Measurements from ENCODE around the gene SAMD3.
"Not testable (repeated sequence)": the region's sequence is repeated elsewhere in the genome, so short reads cannot be mapped to it uniquely, and the experiment has no call there.

The SAMD3 gene

DNA sequence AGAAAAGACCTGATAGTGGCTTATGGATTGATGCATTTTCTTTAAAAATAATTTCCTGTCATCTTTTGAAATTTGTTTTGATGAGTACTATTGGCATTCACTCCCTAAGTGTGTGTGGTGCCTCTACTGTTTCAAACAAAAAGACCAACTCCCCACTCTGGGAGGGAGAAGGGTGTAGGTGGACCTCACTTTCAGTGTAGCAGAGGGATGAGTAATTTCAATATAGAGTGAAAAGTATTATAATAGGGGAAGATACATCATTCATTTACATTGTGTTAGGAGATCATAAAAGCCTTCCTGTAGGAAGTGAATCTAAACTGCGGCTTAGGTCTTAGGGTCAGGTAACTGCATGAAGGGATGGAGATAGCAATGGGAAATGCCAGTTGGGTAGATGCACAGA lies 46.4 kb downstream of the SAMD3 start:
- DNase-seq (ENCODE audit: low read depth in 2 of 2): no peak

DNA sequence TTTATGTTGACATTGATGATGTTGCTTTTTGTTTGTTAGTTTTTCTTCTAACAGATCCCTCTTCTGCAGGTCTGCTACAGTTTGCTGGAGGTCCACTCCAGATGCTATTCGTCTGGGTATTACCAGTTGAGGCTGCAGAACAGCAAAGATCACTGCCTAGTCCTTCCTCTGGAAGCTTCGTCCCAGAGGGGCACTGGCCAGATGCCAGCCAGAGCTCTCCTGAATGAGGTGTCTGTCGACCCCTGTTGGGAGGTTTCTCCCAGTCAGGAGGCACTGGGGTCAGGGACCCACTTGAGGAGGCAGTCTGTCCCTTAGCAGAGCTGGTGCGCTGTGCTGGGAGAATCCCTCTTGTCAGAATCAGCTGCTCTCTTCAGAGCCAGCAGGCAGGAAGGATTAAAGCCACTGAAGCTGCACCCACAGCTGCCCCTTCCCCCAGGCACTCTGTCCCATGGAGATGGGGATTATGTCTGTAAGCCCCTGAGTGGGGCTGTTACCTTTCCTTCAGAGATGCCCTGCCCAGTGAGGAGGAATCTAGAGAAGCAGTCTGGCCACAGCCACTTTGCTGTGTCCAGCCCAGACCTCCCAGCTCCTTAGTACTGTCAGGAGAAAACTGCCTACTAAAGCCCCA lies 49.3 kb downstream of the SAMD3 start:
- DNase-seq (ENCODE audit: low read depth in 2 of 2): not testable (repeated sequence)

DNA sequence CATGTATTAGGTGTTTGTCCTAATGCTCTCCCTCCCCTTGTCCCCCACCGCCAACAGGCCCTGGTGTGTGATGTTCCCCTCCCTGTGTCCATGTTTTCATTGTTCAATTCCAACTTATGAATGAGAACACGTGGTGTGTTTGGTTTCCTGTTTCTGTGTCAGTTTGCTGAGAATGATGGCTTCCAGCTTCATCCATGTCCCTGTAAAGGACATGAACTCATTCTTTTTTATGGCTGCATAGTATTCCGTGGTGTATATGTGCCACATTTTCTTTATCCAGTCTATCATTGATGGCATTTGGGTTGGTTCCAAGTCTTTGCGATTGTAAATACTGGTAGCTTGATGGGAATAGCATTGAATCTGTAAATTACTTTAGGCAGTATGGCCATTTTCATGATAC lies 52.6 kb downstream of the SAMD3 start:
- DNase-seq (ENCODE audit: low read depth in 2 of 2): not testable (repeated sequence)

DNA sequence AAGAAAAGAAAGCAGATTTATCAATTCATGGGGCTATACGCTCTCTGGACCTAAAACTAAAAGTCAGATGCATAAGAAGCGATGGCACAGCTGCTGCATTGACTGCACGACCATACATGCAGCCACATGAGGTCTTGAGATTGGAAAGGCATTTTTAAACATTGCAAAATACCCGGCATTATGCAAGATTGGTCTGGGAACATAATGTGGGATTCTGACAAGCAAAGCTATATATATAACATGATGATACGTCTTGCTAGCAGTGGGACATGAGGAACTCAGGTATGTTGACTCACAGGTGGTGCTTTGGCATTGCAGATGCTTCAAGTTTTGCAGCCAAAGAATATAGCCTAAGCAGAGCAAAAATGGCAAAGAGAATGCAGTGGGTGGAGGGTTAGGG lies 55.1 kb downstream of the SAMD3 start:
- no peak for DNase-seq (ENCODE audit: low read depth in 2 of 2)

DNA sequence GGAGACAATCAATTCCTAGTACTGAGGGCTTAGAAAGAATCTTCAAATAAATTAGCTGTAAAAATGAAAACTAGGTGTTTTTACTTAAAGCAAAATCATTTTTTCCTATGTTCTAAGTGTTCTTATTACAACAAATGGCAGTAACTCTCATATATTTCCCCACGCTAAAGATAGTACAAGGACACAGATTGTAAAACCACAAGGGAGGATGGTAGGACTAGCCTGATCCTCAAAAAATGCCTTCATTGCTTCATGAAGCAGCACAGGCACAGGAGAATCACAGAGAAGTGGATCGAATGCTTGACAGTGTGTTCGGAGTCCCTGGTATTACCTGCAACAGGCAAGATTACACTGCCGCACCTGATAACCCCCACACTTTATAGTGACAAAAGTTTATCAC lies 58.5 kb downstream of the SAMD3 start:
- no peak for DNase-seq (ENCODE audit: low read depth in 2 of 2)

DNA sequence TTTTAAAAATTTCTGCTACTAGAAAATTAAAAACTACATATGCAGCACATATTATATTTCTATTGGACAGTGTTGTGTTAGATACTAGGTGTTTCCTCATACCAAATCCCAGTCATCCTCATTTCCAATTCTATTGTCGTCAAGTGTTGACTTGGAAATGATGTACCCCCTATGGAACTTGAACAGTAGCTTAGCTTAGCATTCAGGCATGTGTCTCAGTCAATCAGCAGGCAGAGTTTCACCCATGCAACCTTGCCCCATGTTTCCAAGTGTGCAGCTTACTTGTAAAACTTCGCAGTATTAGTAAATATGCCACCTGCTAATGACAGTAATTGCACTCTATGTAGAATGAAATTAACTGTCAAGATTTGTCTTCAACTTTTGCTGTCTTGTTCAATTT lies 59.5 kb downstream of the SAMD3 start:
- no peak for DNase-seq (ENCODE audit: low read depth in 2 of 2)

DNA sequence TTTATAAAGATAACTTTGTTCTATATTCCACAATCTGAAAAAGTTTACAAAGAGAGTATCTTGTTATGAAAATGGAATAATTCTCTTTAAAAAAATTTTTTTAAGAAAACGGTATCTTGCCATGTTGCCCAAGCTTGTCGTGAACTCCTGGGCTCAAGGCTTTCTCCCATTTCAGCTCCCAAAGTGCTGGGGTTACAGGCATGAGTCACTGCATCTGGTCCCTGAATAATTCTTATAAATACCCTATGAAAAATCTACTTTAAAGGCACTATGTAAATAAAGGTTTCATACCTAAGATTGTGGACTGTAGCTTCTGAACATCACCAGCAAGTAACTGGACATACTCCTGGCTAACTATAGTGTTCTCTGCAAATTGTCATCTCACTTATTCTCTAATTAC lies 60.3 kb downstream of the SAMD3 start:
- no peak for DNase-seq (ENCODE audit: low read depth in 2 of 2)

DNA sequence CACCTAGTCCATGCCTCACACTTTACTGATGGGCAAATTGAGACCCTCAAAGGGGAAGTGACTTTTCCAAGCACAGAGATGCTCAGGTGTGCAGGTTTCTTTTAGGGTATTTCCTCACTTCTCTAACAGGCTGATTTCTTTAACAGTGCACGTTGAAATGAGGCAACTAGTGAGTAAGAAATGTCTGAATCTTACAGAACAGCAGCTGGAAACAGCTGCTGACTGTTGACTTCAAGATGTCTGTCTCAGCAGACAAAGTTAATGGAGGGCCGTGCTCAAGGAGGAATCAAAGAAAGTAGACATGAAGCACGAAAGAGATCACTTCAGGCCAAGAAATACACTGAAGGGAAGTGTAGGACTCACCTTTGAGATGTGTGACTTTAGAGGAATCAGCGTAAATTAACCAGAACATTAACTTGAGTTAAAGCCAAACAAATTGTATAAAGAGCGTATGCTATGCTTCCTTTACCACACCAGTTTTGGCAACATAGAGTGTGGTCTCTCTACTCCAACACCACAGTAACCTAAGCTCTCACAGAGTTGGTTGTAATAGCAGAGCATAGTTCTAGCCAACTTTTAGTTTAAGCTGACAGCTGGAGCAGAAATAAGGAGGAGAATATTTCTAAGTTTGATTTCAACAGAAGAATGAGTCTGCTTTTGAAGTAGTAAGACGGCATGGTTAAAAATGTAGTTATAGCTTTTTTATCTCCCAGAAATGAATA lies 60.9 kb downstream of the SAMD3 start:
- DNase-seq (ENCODE audit: low read depth in 2 of 2): no peak

DNA sequence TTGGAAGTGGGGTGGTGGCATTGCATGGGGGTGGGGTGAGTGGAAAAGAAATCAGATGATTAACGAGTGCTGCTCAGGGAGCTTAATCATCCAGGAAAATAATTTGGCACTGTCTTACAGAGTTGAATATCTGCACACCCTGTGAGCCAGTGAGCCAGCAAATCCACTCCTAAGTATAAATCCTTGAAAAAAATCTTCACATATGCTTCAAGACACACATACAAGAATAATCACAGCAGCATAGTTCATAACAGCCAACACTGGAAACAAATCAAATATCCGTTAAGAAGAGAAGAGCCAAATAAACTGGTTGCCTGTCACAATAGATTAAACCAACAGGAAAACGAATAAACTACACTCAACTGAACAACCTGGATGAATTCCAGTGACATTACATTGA lies 62.8 kb downstream of the SAMD3 start:
- DNase-seq (ENCODE audit: low read depth in 2 of 2): no peak

DNA sequence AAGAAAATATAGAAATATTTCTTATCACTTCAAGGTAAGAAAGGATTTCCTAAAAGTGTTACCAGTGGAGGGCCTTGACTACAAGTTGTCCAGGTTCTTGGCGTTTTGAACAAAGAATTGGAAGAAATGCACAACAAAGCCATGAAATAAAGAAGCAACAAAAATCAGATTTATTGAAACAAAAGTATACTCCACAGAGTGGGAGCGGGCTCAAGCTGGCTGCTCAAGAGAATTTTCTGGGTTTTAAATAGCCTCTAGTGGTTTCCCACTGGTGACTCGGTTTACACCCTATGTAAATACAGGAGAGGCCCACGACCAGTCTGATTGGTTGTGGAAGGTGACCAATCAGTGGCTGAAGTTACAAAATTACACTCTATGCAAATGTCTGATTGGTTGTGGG lies 64.2 kb downstream of the SAMD3 start:
- DNase-seq (ENCODE audit: low read depth in 2 of 2): no peak

DNA sequence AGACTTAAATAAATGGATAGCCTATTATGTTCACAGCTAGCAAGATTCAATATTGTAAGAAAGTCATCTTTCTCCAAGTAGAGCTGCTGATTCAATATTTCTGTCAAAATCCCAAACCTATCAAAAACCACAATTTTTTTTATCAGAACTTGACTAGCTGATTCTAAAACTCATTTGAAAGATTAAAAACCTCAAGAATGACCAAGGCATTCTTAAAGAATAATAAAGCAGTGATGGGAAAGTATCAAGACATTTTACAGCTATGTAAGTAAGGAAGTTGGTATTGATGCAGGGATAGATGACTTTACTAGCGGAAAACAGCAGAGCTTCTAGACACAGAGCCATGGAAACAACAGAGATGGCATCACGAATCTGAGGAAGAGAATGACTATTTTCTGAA lies 64.7 kb downstream of the SAMD3 start:
- DNase-seq (ENCODE audit: low read depth in 2 of 2): no peak

DNA sequence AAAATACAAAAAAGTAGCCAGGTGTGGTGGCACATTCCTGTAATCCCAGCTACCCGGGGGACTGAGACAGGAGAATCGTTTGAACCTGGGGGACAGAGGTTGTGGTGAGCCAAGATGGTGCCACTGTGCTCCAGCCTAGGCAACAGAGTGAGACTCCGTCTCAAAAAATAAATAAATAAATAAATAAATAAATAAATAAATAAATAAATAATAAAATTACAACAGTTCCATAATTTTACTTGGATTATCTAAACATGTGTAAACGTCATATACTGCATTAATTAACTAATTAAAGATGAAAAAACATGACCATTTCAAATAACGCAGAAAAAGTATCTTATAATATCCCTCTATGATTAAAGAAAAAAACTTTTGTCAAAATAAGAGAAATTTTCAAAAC lies 65.8 kb downstream of the SAMD3 start:
- DNase-seq (ENCODE audit: low read depth in 2 of 2): no peak

DNA sequence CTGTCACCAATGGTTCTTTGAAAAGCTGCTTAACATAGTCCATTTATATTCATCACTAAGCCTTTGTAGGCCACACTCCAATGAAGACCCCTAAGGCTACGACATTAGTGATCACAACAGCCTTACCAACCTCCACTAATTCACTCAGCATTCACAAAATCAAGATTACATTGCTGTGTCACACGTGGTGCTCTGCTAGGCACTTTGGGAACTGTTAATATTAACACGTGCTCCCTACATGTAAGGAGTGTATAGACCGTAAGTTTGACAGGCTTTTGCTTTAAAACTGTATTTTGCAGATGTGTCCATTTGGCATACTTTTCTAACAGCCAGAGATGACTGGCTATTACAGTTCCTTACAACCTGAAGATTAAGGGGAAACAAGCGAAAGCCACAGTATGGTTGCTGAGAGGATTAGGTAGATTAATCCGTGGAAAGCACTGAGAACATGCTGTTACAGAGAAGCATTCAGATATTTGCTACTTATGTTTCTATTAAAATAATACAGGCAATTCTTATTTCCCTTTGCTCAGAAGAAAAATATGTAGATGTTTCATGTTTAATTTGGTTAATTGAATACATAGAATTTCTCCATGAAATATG lies 69.7 kb downstream of the SAMD3 start:
- no peak for DNase-seq (ENCODE audit: low read depth in 2 of 2)

DNA sequence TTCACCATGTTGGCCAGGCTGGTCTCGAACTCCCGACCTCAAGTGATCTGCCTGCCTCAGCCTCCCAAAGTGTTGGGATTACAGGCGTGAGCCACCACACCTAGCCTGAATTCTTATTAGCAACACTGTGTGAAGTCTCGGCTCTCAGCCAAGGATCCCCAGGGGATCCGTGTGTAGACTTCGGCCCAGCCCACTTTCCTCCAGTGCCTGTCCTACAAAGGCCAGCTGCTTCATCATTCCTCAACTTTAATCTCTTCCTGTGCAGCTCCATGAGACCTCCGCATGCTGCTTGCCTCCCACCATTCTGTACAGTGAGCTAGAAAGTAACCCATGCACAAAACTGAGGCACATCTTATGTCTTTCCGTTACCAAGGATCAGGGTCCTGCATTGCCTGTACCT lies 71.8 kb downstream of the SAMD3 start:
- DNase-seq (ENCODE audit: low read depth in 2 of 2): no peak

DNA sequence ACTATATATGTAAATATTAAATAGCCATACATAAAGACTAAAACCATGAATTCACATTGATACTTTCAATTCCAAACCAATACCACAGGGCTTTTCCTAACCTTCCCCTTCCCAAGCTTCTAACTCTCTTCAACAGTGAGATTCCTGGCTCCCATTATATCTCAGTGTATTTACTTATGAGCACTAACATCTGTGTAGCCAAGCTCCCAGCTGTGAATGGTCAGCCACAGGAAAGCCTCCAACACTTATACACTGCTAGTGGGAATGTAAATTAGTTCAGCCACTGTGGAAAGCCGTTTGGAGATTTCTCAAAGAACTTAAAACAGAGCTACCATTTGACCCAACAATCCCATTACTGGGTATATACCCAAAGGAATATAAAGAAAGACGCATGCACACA lies 73.7 kb downstream of the SAMD3 start:
- DNase-seq (ENCODE audit: low read depth in 2 of 2): not testable (repeated sequence)

DNA sequence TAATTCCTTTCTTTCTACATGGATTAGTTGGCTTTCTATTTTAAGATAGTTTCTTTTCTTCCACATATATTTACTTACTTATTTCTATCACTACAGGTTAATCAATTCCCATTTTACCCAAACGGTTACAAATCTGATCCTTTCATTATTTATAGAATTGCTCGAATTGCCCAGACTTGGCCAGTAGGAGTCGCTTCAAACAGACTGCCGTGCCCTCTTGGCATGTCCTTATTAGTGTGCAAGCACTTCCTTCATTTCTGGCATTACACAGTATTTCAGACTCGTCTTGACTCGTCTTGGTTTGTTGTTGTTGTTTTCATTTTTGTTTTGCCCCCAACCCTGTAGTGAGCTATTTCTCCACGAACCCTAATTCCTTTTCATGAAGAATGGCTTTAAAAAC lies 74.6 kb downstream of the SAMD3 start:
- no peak for DNase-seq (ENCODE audit: low read depth in 2 of 2)

DNA sequence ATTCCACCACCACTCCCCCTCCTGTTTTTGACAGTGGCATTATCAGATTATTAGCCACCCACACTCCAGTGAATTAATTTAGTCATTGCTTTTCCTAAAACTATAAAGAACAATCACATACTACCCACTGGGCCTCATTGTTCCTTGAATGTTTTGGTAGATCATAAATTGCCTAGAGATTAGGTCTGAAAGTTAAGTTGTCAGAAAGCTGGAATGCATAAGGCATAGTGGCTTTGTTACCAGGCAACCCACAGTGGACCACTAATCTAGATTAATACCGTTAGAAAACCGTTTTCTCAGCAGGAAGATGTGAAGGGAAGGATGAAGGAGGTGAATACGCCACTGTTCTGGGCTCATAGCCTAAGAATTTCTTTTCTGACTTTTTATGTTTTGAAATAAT lies 75.6 kb downstream of the SAMD3 start:
- no peak for DNase-seq (ENCODE audit: low read depth in 2 of 2)

DNA sequence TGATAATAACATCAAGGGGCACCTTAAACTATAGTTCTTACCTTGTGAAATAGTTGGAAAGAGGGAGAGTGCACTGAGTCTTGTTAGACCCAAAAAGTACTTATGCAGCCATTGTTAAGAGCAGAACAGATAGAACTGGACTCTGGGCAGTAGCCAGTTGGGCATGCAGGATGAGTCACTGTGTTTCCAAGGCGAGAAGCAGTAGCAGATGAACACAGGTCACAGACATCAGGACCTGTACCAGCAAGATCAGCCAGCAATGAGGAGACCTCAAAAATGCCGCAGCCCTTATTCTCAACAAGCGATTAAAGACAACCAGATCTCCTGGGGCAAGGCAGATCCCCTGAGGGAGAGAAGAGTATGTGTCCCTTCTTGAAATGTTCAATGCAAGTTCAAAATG lies 79.0 kb downstream of the SAMD3 start:
- DNase-seq (ENCODE audit: low read depth in 2 of 2): no peak

DNA sequence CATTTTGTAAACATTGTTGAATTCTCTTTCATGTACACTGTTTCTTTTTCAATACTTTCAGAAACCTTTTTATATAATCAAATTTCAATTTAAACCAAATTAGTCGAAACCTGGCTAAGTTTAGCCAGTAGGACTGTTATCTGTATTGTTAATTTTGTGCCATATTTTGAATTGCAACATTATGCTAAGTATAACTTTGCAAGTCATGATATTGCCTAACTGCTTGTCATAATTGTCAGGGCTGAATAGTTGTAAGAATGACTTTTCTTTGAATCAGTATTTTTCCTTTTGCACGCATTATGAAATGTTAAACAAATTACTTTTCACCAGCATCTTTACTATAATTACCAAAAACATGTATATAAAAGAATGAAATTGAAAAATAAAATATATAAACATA lies 82.7 kb downstream of the SAMD3 start:
- DNase-seq (ENCODE audit: low read depth in 2 of 2): no peak

DNA sequence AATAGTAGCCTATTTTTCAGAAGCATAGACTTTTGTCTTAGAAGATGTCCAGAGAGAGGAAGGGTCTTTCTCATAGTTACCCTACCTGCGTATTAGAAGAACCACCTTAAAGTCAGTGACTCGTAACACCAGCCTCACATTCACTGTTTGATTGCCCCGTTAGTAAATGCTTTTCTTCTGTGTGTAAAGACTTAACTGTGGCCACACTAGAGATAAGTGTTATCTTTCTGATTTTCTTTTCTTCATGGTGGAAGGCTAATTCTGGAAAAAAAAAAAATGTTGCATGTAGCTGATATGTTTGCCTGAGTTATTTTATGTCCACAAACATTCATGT lies 83.9 kb downstream of the SAMD3 start:
- no peak for DNase-seq (ENCODE audit: low read depth in 2 of 2)

DNA sequence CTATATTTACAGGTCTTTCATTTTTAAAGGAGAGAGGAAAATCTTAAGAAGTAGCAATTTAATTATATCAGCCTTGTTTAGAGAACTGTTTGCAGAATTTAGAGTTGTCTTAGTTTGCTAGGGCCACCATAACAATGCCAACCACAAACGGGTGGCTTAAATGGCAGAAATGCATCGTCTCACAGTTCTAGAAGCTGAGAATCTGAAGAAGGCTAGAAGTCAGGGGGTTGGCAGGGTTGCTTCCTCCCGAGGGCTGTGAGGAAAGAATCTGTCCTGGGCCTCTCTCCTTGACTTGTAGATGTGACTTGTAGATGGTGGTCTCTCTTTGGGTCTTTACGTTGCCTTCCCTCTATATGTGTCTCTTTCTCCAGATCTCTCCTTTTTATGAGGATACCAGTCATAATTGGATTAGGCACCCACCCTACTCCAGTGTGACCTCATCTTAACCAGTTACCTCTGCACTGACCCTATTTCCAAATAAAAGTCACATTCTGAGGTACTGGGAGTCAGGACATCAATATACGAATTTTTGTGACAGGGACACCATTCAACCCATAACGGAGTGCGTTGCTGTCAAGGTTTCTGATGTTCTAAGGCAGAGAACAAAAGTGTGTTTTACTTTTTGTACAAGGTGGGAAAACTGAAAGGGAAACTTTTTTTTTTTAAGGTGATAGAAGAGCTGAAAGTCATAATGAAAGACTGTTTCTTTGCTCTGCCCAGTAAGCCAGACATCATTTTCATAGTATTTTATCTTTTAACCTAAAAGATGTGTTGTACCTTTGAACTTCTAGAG lies 84.4 kb downstream of the SAMD3 start:
- DNase-seq (ENCODE audit: low read depth in 2 of 2): no peak

DNA sequence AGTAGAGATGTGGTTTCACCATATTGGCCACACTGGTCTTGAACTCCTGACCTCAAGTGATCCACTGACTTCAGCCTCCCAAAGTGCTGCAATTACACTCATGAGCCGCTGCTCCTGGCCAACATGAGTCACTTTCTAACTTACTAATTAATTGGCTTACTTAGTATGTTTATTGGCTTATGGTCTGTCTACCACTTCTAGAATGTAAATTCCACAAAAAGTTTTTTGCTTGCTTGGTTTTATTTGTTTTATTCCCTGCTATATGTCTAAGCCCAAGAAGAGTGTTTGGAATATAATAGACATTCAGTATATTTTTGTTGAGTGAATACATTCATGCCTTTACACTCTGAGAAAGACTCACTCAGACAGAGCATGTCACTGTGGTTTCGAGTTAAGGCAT lies 86.0 kb downstream of the SAMD3 start:
- no peak for DNase-seq (ENCODE audit: low read depth in 2 of 2)

DNA sequence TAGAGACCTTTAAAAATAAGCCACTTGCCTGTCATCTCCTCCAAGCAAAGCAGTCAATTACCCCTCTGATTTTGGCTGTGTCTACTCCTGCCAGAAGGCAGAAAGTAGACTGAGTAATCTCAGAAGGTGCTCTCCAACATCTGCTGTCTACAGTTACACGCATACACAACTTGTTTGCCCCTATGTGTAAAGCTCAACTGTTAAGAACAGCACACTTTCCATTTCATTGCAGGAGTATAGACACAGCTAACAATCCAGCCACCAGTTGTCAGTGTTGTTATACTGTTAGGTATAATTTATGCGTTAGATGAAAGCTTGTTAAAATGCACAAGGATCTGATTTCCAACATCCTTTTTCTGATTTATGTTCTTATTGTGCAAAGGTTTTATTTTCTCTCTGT lies 88.2 kb downstream of the SAMD3 start:
- no peak for DNase-seq (ENCODE audit: low read depth in 2 of 2)
